ENCODE measurements around the gene XPC.

The XPC gene

DNA sequence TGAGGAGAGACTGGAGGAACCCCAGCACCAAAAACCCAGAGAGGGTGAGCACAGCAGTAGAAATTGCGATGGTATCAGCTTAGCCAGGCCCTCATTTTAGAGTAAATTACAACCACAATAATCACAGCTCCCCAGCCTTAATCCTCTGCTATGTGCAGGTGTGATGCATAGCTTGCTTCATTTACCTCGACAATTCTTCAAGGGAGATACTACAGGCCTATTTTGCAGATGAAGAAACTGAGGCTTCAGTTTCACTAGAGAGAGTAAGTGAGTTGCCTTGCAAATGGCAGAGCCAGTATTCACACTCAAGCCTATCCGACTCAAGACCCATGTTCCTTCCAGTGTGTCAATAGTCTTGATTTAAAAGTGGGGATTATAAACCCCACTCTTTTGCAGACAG is 33.6 kb upstream of the XPC start:
- TF ChIP-seq, protein P1, sequence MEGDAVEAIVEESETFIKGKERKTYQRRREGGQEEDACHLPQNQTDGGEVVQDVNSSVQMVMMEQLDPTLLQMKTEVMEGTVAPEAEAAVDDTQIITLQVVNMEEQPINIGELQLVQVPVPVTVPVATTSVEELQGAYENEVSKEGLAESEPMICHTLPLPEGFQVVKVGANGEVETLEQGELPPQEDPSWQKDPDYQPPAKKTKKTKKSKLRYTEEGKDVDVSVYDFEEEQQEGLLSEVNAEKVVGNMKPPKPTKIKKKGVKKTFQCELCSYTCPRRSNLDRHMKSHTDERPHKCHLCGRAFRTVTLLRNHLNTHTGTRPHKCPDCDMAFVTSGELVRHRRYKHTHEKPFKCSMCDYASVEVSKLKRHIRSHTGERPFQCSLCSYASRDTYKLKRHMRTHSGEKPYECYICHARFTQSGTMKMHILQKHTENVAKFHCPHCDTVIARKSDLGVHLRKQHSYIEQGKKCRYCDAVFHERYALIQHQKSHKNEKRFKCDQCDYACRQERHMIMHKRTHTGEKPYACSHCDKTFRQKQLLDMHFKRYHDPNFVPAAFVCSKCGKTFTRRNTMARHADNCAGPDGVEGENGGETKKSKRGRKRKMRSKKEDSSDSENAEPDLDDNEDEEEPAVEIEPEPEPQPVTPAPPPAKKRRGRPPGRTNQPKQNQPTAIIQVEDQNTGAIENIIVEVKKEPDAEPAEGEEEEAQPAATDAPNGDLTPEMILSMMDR (conservative IDR thresholded peaks at IDR 0.05): no peak
- H3K27ac ChIP-seq: no peak overlapping the region

DNA sequence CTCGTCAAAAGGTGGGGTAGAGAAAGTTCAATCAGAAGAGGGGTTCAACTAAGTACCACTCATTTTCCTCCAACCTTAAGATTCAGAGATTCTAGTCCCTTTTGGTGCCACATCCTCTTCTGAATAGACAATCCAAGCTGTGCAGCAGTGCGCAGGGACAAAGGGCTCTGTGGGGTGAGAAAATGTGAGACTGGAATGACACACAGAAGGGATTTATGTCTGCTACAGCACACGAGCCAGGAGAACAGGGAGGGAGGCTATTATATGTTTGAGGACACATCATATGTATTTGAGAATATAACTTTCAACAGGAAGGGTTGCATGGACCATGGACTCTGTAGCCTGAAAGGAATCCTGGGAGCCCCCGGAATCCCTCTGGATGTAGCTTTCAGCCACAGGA is 33.2 kb upstream of the XPC start:
- H3K27ac ChIP-seq: no peak overlapping the region

GRCh38 chr3:14210843-14211594 is 32.6 kb upstream of the XPC start:
- no peak overlapping the region for H3K27ac ChIP-seq
- TF ChIP-seq, protein P1 (conservative IDR thresholded peaks at IDR 0.05): no peak

More for the DNA sequence above, 33.2 kb upstream of the XPC start:
- TF ChIP-seq, protein P1 (conservative IDR thresholded peaks at IDR 0.05): no peak

DNA sequence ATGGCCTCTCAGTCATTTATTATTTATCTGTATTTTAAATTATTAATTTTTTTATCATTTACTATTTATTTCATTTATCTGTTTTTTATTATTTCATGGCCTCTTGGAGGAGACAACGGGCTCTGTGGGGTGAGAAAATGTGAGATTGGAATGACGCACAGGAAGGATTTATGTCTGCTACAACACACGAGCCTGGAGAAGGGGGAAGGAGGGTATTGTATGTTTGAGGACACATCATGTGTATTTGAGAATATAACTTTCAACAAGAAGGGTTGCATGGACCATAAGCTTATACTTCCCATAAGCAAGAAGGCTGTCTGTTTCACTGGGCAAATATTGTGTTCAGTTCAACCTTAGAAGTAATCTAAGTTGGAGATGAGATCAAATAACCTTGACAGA is 31.9 kb upstream of the XPC start:
- TF ChIP-seq, protein P1 (conservative IDR thresholded peaks at IDR 0.05): no peak
- H3K27ac ChIP-seq: no peak overlapping the region

DNA sequence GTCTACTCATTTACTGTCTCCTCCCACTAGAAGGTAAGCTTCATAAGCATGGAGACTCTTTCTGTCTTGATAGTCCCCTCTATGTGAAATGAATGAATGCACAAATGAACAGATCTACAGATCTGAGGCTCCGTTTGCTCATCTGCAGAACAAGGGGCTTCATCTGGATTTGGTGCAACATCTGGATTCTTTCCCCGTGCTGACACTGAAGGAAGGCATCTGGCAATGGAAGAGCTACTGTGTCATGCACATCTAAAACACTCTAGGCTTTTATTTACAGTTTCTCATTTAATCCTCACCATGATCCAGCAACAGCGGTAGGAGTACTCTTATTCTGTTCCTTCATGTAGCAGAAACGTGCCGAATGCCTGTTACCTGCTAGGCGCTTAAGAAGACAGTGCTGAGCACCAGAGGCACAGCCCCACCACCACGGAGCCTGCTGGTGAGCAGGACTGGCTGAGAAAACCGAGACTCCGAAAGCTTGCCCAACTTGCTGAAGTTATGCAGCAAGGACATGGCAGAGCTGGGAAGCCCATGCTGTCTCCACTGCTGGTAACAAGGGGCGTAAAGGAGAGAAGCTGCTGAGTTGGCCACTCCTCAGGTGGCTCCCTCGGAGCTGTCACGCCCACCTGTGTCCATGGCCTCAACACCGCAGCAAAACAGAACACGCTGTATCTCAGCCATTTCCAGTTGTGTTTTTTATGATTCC is 31.3 kb upstream of the XPC start:
- H3K27ac ChIP-seq: no peak overlapping the region
- TF ChIP-seq, protein P1 (conservative IDR thresholded peaks at IDR 0.05): no peak

- no peak overlapping the region for H3K27ac ChIP-seq
- TF ChIP-seq, protein P1 (conservative IDR thresholded peaks at IDR 0.05): no peak
Observed at GRCh38 chr3:14208977-14209394, 30.6 kb upstream of the XPC start.

- H3K27ac ChIP-seq: no peak overlapping the region
- TF ChIP-seq, protein P1 (conservative IDR thresholded peaks at IDR 0.05): no peak
Observed at GRCh38 chr3:14208168-14208567, 29.8 kb upstream of the XPC start.
